Stimulated activated CD4-positive, alpha-beta T cell treated with anti-CD3 and anti-CD28 coated beads, Interleukin-12 subunit alpha, Interleukin-12 subunit beta, amount 100 ng/mL, for 4 hours (primary cell): ENCODE measurements around the gene UBE2D3.
A peak's percentile ranks its signal among the peaks of the same experiment; 100 is the strongest.

Experiments used
- DNase-seq: peaks from one replicate; pipeline ENCODE4 v3.0.0-alpha.2; 2020

UBE2D3 gene

DNA sequence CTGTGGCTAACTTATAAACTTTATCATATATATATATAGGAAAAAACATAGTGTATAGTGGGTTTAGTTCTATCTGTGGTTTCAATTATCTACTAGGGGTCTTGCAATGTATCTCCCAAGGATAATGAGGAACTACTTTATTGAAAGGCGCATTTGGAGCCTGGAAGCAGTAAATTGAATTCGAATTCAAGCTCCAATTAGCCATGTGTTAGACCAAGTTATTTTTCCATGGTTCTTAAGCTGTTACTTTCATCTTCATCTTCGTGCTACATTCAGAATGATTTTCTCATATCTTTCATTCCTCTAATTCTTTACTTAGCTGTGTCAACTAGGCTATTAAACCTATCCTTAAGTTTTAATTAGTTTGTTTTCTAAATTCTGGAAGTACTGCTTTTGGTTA is 39.4 kb downstream of the UBE2D3 start:
- DNase-seq, result no peak

- no peak for DNase-seq
These were observed 40.1 kb downstream of the UBE2D3 start for GRCh38 chr4:102787096-102787881.

GRCh38 chr4:102786279-102786678 is 41.1 kb downstream of the UBE2D3 start:
- DNase-seq, result no peak

GRCh38 chr4:102783006-102783405 is 44.3 kb downstream of the UBE2D3 start:
- DNase-seq, result no peak

DNA sequence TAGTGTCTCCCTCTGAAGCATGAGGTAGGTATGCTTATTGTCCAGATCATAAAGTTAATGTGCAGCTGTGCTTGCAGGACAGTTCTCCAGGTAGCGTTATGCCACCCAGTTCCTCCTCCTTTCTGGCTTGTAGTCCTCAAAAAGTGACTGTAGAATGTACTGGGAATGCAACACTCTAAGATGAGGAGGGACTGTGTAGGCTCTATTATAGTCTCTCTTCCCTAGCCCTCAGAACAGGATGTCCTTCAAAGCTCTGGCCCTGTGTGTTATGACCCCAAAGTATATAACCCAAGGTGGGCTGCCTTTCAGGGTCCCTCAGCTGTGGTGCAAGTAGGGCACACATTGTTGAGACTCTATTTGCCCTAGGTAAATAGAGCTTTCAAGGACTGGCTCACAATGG is 45.8 kb downstream of the UBE2D3 start:
- no peak for DNase-seq

DNA sequence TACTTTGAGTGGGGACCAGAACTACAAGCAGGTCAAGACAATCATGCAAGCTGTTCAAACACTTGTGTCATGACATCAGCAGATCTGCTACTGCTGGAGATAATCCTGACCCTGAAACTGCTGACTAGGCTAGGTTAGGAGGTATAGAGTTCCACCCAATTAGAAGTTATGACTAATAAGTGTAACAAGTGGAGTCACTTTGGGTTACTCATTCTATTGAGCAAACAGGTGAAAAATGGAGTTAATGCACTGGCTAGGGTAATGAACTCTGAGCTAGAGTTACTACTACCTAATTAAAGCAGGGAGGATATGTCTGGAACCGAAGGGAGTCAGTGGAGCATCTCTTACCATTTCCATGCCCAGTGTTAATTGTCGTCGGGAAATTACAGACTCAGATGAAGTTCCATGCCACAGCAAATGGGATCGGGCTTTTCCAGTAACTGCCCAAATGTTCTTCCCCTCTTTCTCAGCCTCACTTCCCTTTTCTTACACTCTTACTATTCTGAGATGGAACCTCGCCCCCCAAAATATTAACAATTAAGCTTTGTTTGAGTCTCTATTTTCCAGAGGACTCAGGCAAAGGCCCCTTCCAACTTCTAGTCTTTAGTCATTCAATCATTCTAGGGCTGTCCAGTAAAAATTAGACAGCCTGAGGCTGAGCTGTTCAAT is 46.7 kb downstream of the UBE2D3 start:
- no peak for DNase-seq

- no peak for DNase-seq
These were observed 48.1 kb downstream of the UBE2D3 start for GRCh38 chr4:102779204-102779603.

DNA sequence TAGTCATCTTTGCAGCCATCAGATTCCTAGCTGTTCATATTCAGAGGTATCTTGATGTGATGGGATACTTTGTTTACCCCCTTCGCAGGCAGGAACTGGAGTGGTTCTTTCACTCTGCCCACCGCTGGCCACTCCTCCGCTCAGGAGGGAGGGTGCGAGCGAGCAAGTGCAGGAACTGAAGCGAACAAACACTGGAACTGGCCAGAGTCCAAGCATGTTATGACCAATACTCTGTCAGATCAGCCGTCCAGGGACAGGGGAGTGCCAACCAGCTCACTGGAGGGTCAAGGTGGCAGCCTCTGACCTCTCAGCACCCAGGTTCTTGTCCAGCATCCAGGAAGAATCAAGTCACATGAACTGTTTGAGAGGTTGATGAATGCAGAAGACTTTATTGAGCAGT is 48.6 kb downstream of the UBE2D3 start:
- no peak for DNase-seq

DNA sequence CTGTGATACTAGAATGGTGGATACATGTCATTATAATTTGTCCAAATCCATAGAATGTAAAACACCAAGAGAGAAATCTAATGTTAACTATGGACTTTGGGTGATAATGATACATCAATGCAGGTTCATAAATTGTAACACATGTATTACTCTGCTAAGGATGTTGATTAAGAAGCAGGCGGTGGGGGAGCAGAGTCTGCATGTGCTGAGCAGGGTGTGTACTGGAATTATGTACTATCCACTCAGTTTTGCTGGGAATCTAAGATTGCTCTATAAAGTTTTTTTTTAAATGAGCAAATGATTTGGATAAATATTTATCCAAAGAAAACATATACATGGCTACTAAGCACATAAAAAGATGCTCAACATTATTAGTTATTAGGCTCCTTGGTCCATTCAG is 51.5 kb downstream of the UBE2D3 start:
- DNase-seq, result no peak

DNA sequence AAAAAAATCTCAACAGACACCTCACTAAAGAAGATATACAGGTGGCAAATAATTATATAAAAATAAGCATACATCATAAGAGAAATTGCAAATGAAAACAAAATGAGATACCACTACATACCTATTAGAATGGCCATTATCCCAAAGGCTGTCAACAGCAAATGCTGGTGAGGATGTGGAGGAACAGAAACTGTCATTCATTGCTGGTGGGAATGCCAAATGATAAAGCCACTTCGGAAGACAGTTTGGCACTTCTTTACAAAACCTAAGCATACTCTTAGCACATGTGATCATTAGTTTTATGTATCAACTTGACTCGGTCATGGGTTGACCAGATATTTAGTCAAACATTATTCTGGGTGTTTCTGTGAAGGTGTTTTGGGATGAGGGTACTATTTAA is 53.1 kb downstream of the UBE2D3 start:
- no peak for DNase-seq

GRCh38 chr4:102772738-102773340 is 54.5 kb downstream of the UBE2D3 start:
- DNase-seq, result no peak

DNA sequence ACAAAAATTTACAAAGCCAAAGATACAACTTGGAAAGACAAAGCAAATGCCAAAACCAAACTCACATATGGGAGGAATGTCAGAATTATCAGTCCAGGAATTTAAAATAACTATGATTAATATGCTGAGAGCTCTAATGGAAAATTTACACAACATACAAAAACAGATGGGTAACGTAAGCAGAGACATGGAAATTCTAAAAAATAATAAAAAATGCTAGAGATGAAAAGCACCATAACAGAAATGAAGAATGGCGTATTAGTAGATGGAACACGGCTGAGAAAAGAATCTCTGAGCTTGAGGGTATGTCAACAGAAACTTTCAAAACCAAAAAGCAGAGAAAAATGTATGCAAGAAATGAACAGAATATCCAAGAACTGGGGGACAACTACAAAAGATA is 62.5 kb downstream of the UBE2D3 start:
- no peak for DNase-seq

GRCh38 chr4:102761906-102762305 is 65.4 kb downstream of the UBE2D3 start:
- DNase-seq, result no peak

DNA sequence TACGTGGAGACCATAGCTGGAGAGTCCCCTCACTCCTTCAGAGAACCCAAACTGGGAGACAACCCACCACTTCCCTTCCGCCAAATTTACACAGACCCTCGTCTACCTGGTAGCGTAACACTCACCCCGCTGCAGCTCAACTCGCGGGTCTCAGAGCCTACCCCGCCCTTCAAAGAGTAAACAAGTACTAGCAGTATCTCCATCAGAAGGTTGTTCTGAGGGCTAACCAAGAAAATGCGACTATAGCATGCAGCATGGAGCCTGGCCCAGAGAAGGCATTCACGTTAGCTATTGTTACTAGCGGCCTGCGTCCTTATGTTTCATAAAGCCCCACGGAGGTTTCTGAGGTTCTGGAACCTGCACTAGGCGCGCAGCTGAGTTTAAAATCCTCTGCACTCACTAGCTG is 66.1 kb downstream of the UBE2D3 start:
- no peak for DNase-seq

GRCh38 chr4:102760645-102761295 is 66.6 kb downstream of the UBE2D3 start, which contains the start of gene MANBA:
TSS of gene MANBA (minus strand) at chr4:102760968. CDS start at chr4:102760894, 74 bp downstream.
- peak; percentile 81 for DNase-seq

DNA sequence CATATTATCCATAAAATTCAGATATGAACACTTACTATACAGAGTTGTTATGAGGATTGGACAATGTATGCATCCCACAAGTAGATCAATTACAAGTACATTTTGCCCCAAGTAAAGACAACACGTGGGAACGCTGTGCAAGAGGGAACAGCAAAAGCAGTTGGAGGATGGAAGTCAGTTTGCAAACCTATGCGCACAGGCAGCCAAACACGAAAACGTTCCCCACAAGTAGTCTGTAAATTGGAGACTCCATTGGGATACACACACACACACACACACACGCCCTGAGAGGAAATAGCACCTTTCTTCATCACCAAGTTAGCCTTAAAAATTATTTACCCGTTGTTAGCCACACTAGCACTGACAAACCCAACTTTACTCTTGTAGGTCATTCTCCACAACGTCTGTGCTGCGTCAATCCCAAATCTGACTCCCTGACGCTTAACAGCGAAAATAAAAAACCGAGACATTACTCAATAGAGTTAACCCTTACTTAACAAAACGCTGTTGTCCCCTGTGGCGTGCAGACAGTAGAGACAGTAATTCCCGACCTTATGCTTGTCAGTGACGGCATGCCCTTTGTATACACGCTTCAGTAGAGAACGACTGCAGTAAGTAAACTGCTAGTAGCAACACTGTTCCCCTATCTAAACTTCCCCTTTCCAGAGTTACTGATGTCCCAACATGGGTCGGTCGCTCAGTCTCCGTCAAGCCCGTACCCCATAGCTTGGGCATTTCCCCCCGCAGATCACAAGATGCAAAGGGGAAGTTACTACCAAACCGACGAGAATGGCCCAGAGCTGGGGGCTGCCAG is 67.3 kb downstream of the UBE2D3 start:
- DNase-seq, result no peak

DNA sequence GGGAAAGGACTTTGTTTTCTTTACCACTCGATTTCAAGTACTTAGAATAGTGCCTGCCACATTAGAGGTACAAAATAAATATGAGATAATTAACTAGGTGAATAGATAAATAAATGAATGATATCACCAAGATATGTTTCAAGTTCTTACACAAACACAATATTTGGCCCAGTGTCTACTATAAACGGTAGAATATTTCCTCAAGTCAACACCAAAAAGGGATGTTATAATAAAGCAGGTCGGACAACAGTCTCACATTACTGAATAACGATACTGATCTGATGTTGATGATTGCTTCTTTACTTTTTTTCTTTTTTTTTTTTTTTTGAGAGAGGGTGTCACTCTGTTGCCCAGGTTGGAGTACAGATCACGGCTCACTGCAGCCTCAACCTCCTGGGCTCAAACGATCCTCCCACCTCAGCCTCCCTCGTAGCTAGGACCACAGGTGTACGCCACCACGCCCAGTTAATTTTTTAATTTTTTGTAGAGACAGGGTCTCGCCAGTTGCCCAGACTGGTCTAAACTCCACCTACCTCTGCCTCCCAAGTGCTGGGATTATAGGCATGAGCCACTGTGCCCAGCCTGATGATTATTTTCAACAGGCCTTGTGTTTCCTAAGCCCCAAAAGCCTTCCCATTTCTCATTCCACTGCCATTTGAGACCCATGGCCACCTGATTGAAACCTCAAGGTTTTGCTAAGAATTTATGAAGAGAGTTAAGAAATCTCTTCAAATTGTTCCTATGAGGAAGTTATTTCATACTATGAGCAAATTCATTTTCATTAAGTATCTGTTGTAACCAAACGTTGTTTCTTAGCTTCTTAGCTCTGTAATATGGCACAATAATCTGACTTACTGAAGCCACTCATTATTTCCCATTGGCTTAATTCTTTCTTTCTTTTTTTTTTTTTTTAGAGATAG is 68.8 kb downstream of the UBE2D3 start:
- DNase-seq, result no peak

DNA sequence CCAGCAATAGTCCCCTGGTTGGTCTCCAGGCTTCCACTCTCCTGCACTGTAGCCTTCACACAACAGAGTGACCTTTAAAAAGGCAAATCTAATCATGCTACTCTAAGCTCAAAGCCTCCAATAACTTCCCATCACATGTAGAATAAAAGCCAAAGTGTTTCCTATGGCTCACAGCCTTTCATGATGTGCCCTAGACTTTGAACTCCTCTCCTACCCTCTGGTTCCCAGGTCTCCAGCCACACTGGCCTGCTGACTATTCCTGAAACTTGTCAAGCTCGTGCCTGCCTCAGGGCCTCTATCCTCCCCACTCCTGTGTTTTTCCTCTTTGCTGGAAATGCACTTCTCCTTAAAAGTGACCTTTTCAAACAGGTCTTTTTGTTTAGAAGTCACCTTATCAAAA is 69.7 kb downstream of the UBE2D3 start:
- DNase-seq, result no peak

DNA sequence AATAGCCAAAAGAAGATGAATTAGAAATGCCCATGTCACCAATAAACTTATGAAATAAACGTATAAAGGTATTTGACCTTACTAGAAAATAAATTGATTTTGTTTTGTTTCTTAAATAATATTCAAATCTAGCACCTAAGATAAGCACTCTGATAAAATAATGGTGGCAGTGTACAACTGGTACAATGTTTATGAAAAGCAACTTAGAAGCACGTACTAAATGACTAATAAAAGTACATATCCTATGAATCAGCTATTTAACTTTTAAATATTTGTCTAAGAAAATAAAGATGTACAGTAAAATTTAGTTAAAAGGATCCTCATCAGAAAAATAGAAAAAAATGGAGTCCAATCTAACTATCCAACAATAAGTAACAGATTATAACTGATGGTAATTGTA is 73.3 kb downstream of the UBE2D3 start:
- DNase-seq, result no peak

DNA sequence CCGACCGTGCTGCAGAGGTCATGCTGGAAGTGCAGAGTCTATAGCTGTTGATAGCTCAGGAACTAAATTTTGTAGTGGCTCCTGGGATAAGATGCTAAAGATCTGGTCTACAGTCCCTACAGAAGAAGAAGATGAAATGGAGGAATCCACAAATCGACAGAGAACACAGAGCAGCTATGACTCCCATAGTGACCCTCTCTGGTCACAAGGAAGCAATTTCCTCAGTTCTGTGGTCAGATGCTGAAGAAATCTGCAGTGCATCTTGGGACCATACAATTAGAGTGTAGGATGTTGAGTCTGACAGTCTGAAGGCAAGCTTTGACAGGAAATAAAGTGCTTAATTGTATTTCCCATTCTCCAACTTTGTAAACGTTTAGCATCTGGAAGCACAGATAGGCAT is 75.4 kb downstream of the UBE2D3 start:
- DNase-seq, result no peak
